NCI-H2227 (cell line): ENCODE results near the gene TRIM25.
A peak's percentile ranks its signal among the peaks of the same experiment; 100 is the strongest.

Source experiments
- DNase-seq: peaks from one replicate; lab custom pipeline; 2025; ENCODE audit not compliant: unreplicated experiment; lab: John Stamatoyannopoulos, UW

Gene TRIM25

DNA sequence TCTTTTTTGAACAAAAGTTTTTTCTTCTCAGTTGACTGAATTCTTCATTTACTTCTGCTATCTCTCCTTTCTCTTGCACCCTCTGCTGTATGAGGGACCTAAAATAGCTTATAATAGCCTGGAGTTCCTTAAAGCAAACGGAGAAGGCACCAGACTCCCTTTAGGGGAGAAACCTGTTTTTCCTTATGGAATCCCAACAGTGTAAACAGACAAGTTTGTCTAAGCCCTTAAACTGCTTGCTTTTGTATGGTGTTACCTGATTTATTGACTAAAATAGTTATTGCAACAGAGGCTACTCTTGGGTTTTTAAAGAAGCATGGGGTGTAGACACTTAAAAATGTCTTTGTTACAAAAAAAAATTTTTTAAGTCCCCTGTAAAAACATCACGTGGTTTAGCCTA, 12.9 kb upstream of the TRIM25 start:
- no peak for DNase-seq

- DNase-seq: no peak
Measured at GRCh38 chr17:56926270-56926669, 12.4 kb upstream of the TRIM25 start.

DNA sequence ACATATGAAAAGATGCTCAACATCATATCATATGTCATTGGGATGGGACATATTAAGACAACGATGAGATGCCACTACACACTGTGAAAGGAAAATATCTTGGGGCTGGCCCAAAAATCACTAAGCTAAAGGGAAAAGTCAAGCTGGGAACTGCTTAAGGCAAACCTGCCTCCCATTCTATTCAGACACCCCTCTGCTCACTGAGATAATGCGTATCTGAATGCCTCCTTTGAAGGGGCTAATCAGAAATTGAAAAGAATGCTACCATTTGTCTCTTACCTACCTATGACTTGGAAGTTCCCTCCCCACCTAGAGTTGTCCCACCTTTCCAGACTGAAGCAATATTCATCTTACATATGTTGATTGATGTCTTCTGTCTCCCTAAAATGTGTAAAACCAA, 11.2 kb upstream of the TRIM25 start:
- no peak for DNase-seq

- DNase-seq: no peak
Measured at GRCh38 chr17:56919717-56920116, 5.9 kb upstream of the TRIM25 start.

- no peak for DNase-seq
Measured at GRCh38 chr17:56918916-56919315, 5.1 kb upstream of the TRIM25 start.

- DNase-seq: no peak
Measured at GRCh38 chr17:56917559-56918296, 3.9 kb upstream of the TRIM25 start.

- DNase-seq: no peak
Measured at GRCh38 chr17:56914581-56915273, 878 bp upstream of the TRIM25 start.

DNA sequence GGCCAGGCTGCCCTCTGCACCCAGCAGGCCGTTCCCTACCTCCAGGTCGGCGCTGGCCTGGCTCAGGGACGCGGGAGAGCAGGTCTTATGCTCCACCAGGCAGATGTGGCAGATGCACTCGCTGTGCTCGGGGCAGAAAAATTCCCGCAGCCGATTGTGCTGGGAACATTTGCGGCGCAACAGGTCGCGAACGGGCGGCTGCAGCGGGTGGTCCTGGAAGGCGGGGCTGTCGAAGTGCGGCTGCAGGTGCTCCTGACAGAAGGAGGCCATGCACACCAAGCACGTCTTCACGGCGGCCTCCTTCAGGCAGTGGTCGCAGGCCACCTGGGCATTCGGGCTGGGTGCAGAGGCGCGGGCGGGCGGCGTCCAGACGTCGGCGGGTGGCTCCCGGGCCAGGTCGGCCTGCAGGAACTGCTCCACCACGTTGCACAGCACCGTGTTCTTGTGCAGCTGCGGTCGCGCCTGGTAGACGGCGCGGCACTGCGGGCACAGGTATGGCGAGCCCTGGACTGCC, 439 bp downstream of the TRIM25 start:
- DNase-seq: peak; percentile 52

GRCh38 chr17:56913000-56913311, 893 bp downstream of the TRIM25 start:
- DNase-seq: no peak

GRCh38 chr17:56912105-56912999, 1.5 kb downstream of the TRIM25 start:
- DNase-seq: no peak

- no peak for DNase-seq
Measured at GRCh38 chr17:56910509-56911235, 3.2 kb downstream of the TRIM25 start.

DNA sequence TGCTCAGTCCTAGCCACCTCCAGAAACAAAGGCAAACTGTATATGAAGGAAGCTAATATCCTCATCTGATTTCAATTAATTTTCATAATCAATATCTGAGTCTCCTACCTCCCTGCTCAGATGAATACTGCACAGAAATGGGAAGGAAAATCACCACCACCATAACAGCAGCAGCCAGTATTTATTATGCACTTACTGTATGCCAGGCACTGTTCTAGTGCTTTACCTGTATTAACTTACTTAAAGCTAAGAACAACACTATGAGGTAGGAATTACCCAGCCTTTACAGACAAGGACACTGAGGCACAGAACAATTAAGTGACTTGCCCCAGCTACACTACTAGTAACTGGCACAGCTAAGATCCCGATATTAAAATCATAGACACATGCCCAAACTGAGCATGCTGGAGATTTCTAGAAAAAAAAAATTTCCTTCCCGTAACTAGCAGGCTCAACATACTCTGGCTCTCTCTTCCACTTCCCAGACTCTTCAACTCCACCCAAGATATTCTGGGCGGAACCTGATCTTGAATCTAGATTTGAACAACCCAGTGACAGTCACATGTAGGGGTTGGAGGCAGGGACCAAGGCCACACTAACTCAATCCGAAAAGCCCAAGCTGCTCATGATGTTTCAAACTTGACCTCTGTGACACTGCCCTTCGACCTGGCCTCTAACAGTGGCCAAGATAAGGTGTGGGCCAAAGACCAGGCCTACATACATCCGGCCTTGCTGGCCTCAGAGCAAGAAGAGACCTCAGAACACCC, 3.9 kb downstream of the TRIM25 start:
- DNase-seq: no peak

GRCh38 chr17:56908001-56908542, 5.8 kb downstream of the TRIM25 start:
- no peak for DNase-seq

DNA sequence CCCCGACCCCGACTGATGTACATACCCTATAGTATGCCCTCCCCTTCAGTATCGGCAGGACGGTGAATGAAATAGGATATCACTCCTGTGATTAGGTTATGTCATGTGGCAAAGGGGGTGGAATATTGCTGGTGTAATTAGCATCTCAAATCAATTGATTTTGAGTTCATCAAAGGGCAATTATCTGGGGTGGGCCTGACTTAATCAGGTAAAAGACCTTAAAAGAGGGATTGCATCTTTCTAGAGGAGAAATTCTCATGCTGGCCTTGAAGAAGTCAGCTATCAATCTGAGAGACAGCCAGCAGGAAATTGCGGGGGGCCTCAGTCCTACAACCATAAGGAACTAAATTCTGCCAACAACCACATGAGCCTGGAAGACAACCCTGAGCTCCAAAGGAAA, 10.3 kb downstream of the TRIM25 start:
- no peak for DNase-seq

- DNase-seq: no peak
Measured at GRCh38 chr17:56902348-56902747, 11.5 kb downstream of the TRIM25 start.

GRCh38 chr17:56899403-56899802, 14.4 kb downstream of the TRIM25 start:
- DNase-seq: no peak

- no peak for DNase-seq
Measured at GRCh38 chr17:56898874-56899273, 15.0 kb downstream of the TRIM25 start.

DNA sequence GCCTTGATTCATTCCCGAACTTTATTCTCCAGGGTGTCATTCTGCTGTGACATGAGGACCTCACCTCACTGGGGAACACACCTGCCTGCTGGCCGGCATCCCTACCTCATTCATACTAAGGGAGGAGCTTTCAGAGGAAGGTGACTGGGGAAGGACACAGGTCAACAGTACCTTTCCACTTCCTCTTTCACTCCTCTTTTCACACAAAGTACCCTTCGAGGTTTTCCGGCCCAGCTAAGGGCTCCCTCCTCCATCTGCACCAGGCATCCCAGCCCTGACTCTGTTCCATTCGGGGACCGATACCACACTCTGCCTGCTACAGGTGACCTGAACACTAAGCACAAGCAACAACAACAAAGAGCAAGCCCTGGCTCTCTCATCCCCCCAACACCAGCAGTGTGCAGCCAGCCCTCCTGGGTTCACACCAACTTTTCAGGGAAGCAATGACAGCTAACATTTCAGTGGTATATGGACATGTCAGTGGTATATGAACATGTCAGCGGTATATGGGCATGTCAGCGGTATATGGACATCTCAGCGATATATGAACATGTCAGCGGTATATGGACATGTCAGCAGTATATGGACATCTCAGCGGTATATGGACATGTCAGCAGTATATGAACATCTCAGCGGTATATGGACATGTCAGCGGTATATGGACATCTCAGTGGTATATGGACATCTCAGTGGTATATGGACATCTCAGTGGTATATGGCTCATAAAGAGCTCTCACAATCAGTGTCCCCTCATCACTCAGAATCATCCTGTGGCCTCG, 16.0 kb downstream of the TRIM25 start:
- DNase-seq: no peak

DNA sequence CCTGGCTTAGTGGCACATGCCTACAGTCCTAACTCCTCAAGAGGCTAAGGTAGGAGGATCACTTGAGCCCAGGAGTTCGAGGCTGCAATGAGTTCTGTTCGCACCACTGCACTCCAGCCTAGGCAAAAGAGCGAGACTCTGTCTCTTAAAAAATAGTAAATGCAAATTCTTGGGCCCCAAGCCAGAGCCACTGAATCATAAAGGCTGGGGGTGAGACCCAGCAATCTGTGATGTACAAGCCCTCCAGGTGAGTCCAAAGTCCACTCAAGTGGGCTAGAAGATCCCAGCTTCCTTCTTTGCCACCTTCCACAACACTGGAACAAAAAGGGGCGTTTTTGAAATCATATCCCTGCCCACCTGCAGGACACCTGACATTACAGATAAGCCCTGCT, 16.9 kb downstream of the TRIM25 start:
- DNase-seq: no peak
